Naive thymus-derived CD4-positive, alpha-beta T cell (primary cell): ENCODE measurements around the gene OR2A14. TPM values are rescaled to one million over a fixed set of nuclear protein-coding genes. Genes with fewer than 3 reads are reported as not detected.
"Not testable (repeated sequence)": the region's sequence is repeated elsewhere in the genome, so short reads cannot be mapped to it uniquely, and the experiment has no call there.

Source experiments
- ATAC-seq: fragments of 150-1000 bp; cut with Tn5 transposase; 2 replicates; pipeline ENCODE4 v1.10.0; 2021; ENCODE audit warnings: mild to moderate bottlenecking, moderate library complexity
- CTCF ChIA-PET: fragments of 350-600 bp; sonication (Branson Sonifier 250); formaldehyde crosslinking; loops from one replicate; lab custom pipeline; 2021; ENCODE audit warnings: antibody characterized with exemption; lab: Charles Lee
- POLR2A ChIA-PET: fragments of 350-600 bp; sonication (Branson Sonifier 250); formaldehyde crosslinking; loops from one replicate; lab custom pipeline; 2021; ENCODE audit warnings: antibody characterized with exemption, inconsistent platforms; lab: Charles Lee
- DNase-seq, 9 donors: peaks; one replicate each; pipeline versions ENCODE4 v3.0.0 to v3.0.0-alpha.2; 2020 to 2022; ENCODE audit warnings: mixed read lengths in 1 of 9
- H3K27ac ChIP-seq: one replicate; pipeline ENCODE4 v1.7.0; 2013; ENCODE audit warnings: mild to moderate bottlenecking, low read depth, low read length, moderate library complexity
- H3K27me3 ChIP-seq, 2 donors: one replicate each; pipeline ENCODE4 v1.7.0; 2013; ENCODE audit warnings: low read length in 2 of 2, mild to moderate bottlenecking in 2 of 2, moderate library complexity in 2 of 2; ENCODE audit not compliant: control insufficient read depth in 2 of 2, insufficient read depth in 2 of 2
- H3K36me3 ChIP-seq, 3 experiments: 1 replicate in 2 of 3; 2 replicates in 1 of 3; pipeline ENCODE4 v1.7.0; 2013; ENCODE audit warnings: low read length in 3 of 3, mild to moderate bottlenecking in 3 of 3, moderate library complexity in 1 of 3; ENCODE audit not compliant: insufficient read depth in 3 of 3, control insufficient read depth in 2 of 3
- H3K4me1 ChIP-seq, 2 donors: one replicate each; pipeline ENCODE4 v1.7.0; 2013; ENCODE audit warnings: low read length in 2 of 2, mild to moderate bottlenecking in 2 of 2, moderate library complexity in 1 of 2; ENCODE audit not compliant: control insufficient read depth in 2 of 2, insufficient read depth in 2 of 2
- H3K4me3 ChIP-seq: 2 replicates; pipeline ENCODE4 v1.7.0; 2013; ENCODE audit warnings: mild to moderate bottlenecking, low read length
- H3K9me3 ChIP-seq, 3 experiments: 1 replicate in 2 of 3; 2 replicates in 1 of 3; pipeline ENCODE4 v1.7.0; 2013; ENCODE audit warnings: low read length in 3 of 3; ENCODE audit not compliant: control insufficient read depth in 2 of 3
- H3K27ac Mint-ChIP-seq, 9 donors: one replicate each; pipeline ENCODE4 v1.8.0; 2020 to 2022; ENCODE audit warnings: mixed read lengths in 9 of 9, mild to moderate bottlenecking in 8 of 9, moderate library complexity in 5 of 9, inconsistent platforms in 2 of 9
- H3K27me3 Mint-ChIP-seq, 5 donors: one replicate each; pipeline ENCODE4 v1.8.0; 2021 to 2022; ENCODE audit warnings: mixed read lengths in 5 of 5, mild to moderate bottlenecking in 1 of 5
- H3K36me3 Mint-ChIP-seq, 5 donors: one replicate each; pipeline ENCODE4 v1.8.0; 2020 to 2022; ENCODE audit warnings: mixed read lengths in 5 of 5, mild to moderate bottlenecking in 3 of 5, inconsistent platforms in 1 of 5
- H3K4me1 Mint-ChIP-seq, 7 donors: one replicate each; pipeline ENCODE4 v1.8.0; 2020 to 2022; ENCODE audit warnings: mixed read lengths in 7 of 7, mild to moderate bottlenecking in 3 of 7, inconsistent platforms in 1 of 7
- H3K4me3 Mint-ChIP-seq, 10 donors: one replicate each; pipeline ENCODE4 v1.8.0; 2020 to 2022; ENCODE audit warnings: mild to moderate bottlenecking in 10 of 10, mixed read lengths in 10 of 10, moderate library complexity in 6 of 10, inconsistent platforms in 2 of 10
- H3K9me3 Mint-ChIP-seq, 11 donors: one replicate each; pipeline ENCODE4 v1.8.0; 2020 to 2022; ENCODE audit warnings: mixed read lengths in 11 of 11, mild to moderate bottlenecking in 4 of 11, inconsistent platforms in 1 of 11, moderate library complexity in 1 of 11
- intact Hi-C, 2 donors: fragments of 100-400 bp; cut with micrococcal nuclease; formaldehyde crosslinking; loops; one replicate each; pipeline ENCODE4 v1.15.1; 2023
- polyA plus RNA-seq, 2 donors: library from polyadenylated mRNA; unstranded; fragments of 300-500 nt; fragmentation: Illumina TruSeq; gene quantifications; one replicate each; pipeline ENCODE4 v1.2.3, GENCODE V29; 2021
- total RNA-seq, 6 experiments: library from RNA in 5 of 6; stranded (reverse) in 5 of 6; gene quantifications; 1 replicate in 5 of 6; 2 replicates in 1 of 6; pipeline ENCODE4 v1.2.3 and lab custom pipeline; 2021 to 2026

The OR2A14 gene
- total and polyA plus RNA-seq, 7 experiments from 2014 or later, result not detected

- H3K27ac ChIP-seq, result no peak overlapping the region
- H3K4me1 ChIP-seq, result no peaks in the 10 kb centered on the region
- Mint-ChIP-seq H3K27ac (no peak overlapping the region), H3K4me1 (no peaks in the 10 kb centered on the region), H3K27me3 (peaks cover 0 to 7% (median 0%) of the 10 kb centered on the region in 5 donors), H3K36me3 (no peaks in the 10 kb centered on the region), H3K4me3 (no peak overlapping the region), H3K9me3 (no peaks in the 10 kb centered on the region)
- intact Hi-C loops, result loop anchor here (1.0 to 5.0 kb wide), 5 partner anchors 65 to 636 kb away; partner anchors contain the start of gene TCAF1 (in 1 of the 2)
- ATAC-seq, result peak; percentile 99
- peak; percentile 70 to 87 (median 81) for DNase-seq
- CTCF ChIA-PET, result interaction anchor here (0.8 to 3.3 kb wide), 9 partner anchors 11 to 391 kb away, joined by 3 to 25 read pairs (median 4); partner anchors contain the start of gene TCAF1
- H3K4me3 ChIP-seq, result no peak overlapping the region
- no peaks in the 10 kb centered on the region for H3K27me3 ChIP-seq
- POLR2A ChIA-PET, result interaction anchor here (1.0 kb wide), 1 partner anchor 226 kb away, joined by 3 read pairs; the partner anchor contains the start of gene TCAF1
- no peaks in the 10 kb centered on the region for H3K36me3 ChIP-seq
- no peaks in the 10 kb centered on the region for H3K9me3 ChIP-seq
Measured at GRCh38 chr7:144127714-144128334, 4.8 kb downstream of the OR2A14 start.

- H3K9me3 Mint-ChIP-seq, H3K36me3 ChIP-seq, H3K27ac ChIP-seq, H3K4me3 Mint-ChIP-seq, H3K4me1 Mint-ChIP-seq, H3K27me3 Mint-ChIP-seq, H3K36me3 Mint-ChIP-seq, H3K27ac Mint-ChIP-seq, H3K27me3 ChIP-seq, H3K9me3 ChIP-seq, H3K4me3 ChIP-seq, ATAC-seq, POLR2A ChIA-PET, DNase-seq, H3K4me1 ChIP-seq: not testable (repeated sequence)
- CTCF ChIA-PET, result interaction anchor here (1.0 kb wide), 1 partner anchor 10 kb away, joined by 5 read pairs; no protein-coding TSS in a partner anchor
- intact Hi-C loops, result loop anchor here in 1 of 2 donors (5.0 kb wide), 1 partner anchor 637 kb away; no protein-coding TSS in a partner anchor
Measured at GRCh38 chr7:144129601-144130000, 6.6 kb downstream of the OR2A14 start.

GRCh38 chr7:144130730-144131129, 7.8 kb downstream of the OR2A14 start:
- ChIA-PET CTCF (no interaction called here), POLR2A (no interaction called here)
- Histone ChIP-seq H3K27me3 (no peaks in the 10 kb centered on the region), H3K9me3 (no peaks in the 10 kb centered on the region), H3K4me3 (no peak overlapping the region), H3K36me3 (no peaks in the 10 kb centered on the region), H3K4me1 (no peaks in the 10 kb centered on the region), H3K27ac (no peak overlapping the region)
- H3K36me3 Mint-ChIP-seq, result no peaks in the 10 kb centered on the region
- H3K4me3 Mint-ChIP-seq, result no peak overlapping the region
- H3K4me1 Mint-ChIP-seq, result no peaks in the 10 kb centered on the region
- no peaks in the 10 kb centered on the region for H3K9me3 Mint-ChIP-seq
- no peak overlapping the region for H3K27ac Mint-ChIP-seq
- ATAC-seq (no peak), DNase-seq (no peak)
- H3K27me3 Mint-ChIP-seq, result peaks cover 0 to 7% (median 3%) of the 10 kb centered on the region in 5 donors
- intact Hi-C loops, result no loop called here

- Histone ChIP-seq H3K36me3 (no peaks in the 10 kb centered on the region), H3K4me3 (no peak overlapping the region), H3K27me3 (no peaks in the 10 kb centered on the region), H3K4me1 (no peaks in the 10 kb centered on the region), H3K27ac (no peak overlapping the region), H3K9me3 (no peaks in the 10 kb centered on the region)
- ATAC-seq, result no peak
- no peak overlapping the region for H3K4me3 Mint-ChIP-seq
- ChIA-PET POLR2A (no interaction called here), CTCF (no interaction called here)
- intact Hi-C loops, result no loop called here
- no peaks in the 10 kb centered on the region for H3K4me1 Mint-ChIP-seq
- no peaks in the 10 kb centered on the region for H3K36me3 Mint-ChIP-seq
- H3K27me3 Mint-ChIP-seq, result peaks cover 0 to 7% (median 4%) of the 10 kb centered on the region in 5 donors
- no peak overlapping the region for H3K27ac Mint-ChIP-seq
- DNase-seq, result no peak
- no peaks in the 10 kb centered on the region for H3K9me3 Mint-ChIP-seq
Measured at GRCh38 chr7:144132262-144132661, 9.3 kb downstream of the OR2A14 start.

DNA sequence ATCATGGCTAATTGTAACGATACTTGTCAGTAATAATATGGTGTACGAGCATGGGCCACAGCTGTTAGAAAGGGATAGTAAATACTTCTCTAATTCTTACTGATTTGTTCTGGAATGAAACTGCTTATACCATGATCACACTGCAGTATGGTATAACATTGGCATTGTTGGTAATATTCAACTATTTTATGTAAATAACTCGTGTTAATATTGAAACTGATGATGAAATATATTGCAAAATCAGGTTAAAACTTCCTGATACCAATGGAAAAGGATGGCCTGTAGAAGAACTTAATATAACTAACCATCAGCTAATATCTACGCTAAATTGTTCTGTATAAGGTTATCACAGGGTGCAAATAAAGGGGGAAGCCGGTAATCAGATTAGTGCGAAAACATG, 10.3 kb downstream of the OR2A14 start:
- ATAC-seq, result no peak
- Mint-ChIP-seq H3K27me3 (peaks cover 0 to 10% (median 7%) of the 10 kb centered on the region in 5 donors), H3K4me1 (no peaks in the 10 kb centered on the region), H3K36me3 (no peaks in the 10 kb centered on the region), H3K27ac (no peak overlapping the region), H3K9me3 (no peaks in the 10 kb centered on the region), H3K4me3 (no peak overlapping the region)
- H3K4me1 ChIP-seq, result no peaks in the 10 kb centered on the region
- H3K27ac ChIP-seq, result no peak overlapping the region
- intact Hi-C loops, result no loop called here
- no peaks in the 10 kb centered on the region for H3K36me3 ChIP-seq
- CTCF ChIA-PET, result no interaction called here
- no peaks in the 10 kb centered on the region for H3K27me3 ChIP-seq
- DNase-seq, result no peak
- H3K4me3 ChIP-seq, result no peak overlapping the region
- H3K9me3 ChIP-seq, result no peaks in the 10 kb centered on the region
- POLR2A ChIA-PET, result no interaction called here

DNA sequence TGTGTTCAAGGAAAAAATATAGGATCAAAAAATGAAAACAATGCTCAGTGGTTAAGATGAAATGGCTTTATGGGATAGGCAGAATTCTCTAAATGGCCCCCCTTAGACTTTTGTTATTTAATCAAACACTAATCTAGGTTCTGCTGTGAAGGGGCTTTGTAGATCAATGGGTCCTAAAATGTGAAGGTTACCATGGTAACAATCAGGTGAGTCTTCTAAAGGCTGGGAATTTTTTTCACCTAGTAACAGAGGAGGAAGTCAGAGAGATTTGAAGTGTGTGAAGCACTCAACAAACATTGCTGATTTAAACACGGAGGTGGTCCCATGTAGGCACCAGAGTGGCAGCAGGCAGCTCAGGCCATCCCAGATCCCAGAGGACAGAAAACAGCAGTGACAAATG, 11.1 kb downstream of the OR2A14 start:
- Histone ChIP-seq H3K27ac (no peak overlapping the region), H3K36me3 (no peaks in the 10 kb centered on the region), H3K9me3 (no peaks in the 10 kb centered on the region), H3K27me3 (no peaks in the 10 kb centered on the region), H3K4me3 (no peak overlapping the region), H3K4me1 (no peaks in the 10 kb centered on the region)
- DNase-seq, result no peak
- Mint-ChIP-seq H3K36me3 (no peaks in the 10 kb centered on the region), H3K27me3 (peaks cover 0 to 10% (median 5%) of the 10 kb centered on the region in 5 donors), H3K4me3 (no peak overlapping the region), H3K9me3 (no peaks in the 10 kb centered on the region), H3K27ac (no peak overlapping the region), H3K4me1 (no peaks in the 10 kb centered on the region)
- ChIA-PET POLR2A (no interaction called here), CTCF (no interaction called here)
- ATAC-seq, result no peak
- intact Hi-C loops, result no loop called here

GRCh38 chr7:144137501-144137900, 14.5 kb downstream of the OR2A14 start:
- Histone ChIP-seq H3K36me3 (no peaks in the 10 kb centered on the region), H3K4me1 (no peaks in the 10 kb centered on the region), H3K4me3 (no peak overlapping the region), H3K9me3 (no peaks in the 10 kb centered on the region), H3K27me3 (no peaks in the 10 kb centered on the region), H3K27ac (no peak overlapping the region)
- Mint-ChIP-seq H3K9me3 (peaks cover 0 to 3% (median 0%) of the 10 kb centered on the region in 11 donors), H3K27ac (no peak overlapping the region), H3K36me3 (no peaks in the 10 kb centered on the region), H3K4me1 (no peaks in the 10 kb centered on the region), H3K27me3 (peaks cover 0 to 14% (median 5%) of the 10 kb centered on the region in 5 donors), H3K4me3 (no peak overlapping the region)
- POLR2A ChIA-PET, result no interaction called here
- CTCF ChIA-PET, result no interaction called here
- intact Hi-C loops, result no loop called here
- DNase-seq (no peak), ATAC-seq (no peak)
